ENCODE data around the gene WDR20. TPM values are rescaled to one million over a fixed set of nuclear protein-coding genes. Genes with fewer than 3 reads are reported as not detected.

WDR20 gene
- total and polyA plus RNA-seq, 2 experiments from 2014 or later: 15.3 to 24.0 TPM

DNA sequence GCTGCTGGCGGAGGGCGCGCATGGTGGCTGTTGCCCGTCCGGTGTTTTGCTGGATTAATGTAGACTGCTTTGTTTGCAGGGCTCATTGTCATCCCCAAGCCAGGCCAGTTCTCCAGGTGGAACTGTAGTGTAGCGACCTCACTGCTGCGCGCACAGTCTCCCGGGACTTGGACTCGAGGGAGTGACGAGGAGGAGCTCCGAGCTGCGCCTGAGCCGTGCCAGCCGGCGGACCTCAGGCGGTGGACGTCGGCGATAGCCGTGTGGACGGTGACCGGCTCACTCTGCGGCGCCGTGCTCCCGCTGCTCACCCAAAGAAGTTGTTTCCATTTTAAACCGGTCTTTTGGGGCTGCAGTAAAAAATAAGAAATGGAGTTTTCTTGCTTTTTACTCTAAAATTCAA, 83.1 kb downstream of the WDR20 start:
- TF ChIP-seq EZH2phosphoT487 (IDR thresholded peaks at IDR 0.05; ENCODE audit: low read depth, severe bottlenecking, unreplicated experiment): no peak
- no peak for TF ChIP-seq EZH2 (IDR thresholded peaks at IDR 0.05; ENCODE audit: borderline replicate concordance)
- TF ChIP-seq, protein P1, sequence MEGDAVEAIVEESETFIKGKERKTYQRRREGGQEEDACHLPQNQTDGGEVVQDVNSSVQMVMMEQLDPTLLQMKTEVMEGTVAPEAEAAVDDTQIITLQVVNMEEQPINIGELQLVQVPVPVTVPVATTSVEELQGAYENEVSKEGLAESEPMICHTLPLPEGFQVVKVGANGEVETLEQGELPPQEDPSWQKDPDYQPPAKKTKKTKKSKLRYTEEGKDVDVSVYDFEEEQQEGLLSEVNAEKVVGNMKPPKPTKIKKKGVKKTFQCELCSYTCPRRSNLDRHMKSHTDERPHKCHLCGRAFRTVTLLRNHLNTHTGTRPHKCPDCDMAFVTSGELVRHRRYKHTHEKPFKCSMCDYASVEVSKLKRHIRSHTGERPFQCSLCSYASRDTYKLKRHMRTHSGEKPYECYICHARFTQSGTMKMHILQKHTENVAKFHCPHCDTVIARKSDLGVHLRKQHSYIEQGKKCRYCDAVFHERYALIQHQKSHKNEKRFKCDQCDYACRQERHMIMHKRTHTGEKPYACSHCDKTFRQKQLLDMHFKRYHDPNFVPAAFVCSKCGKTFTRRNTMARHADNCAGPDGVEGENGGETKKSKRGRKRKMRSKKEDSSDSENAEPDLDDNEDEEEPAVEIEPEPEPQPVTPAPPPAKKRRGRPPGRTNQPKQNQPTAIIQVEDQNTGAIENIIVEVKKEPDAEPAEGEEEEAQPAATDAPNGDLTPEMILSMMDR (IDR thresholded peaks at IDR 0.05; ENCODE audit: poor library complexity): no peak
- no peaks in the 10 kb centered on the region for H3K9me2 ChIP-seq (replicated peaks; ENCODE audit: insufficient read depth)
- H2AFZ ChIP-seq: no peak overlapping the region
- no peak overlapping the region for H3K4me3 ChIP-seq
- H3K4me2 ChIP-seq: no peak overlapping the region
- no peak overlapping the region for H3K27ac ChIP-seq
- peaks cover 2% of the 10 kb centered on the region for H3K79me2 ChIP-seq
- H4K20me1 ChIP-seq (ENCODE audit: insufficient read depth, poor library complexity, severe bottlenecking): peaks cover 4% of the 10 kb centered on the region
- no peaks in the 10 kb centered on the region for H3K36me3 ChIP-seq (replicated peaks; ENCODE audit: insufficient read depth, low read depth)
- no peak for DNase-seq (ENCODE audit: low spot score)
- WGBS (ENCODE audit: low lambda C conversion rate, missing lambda C conversion rate): 98% methylated on average over 27 of the region's 28 CpGs
- H3K4me1 ChIP-seq (ENCODE audit: insufficient read depth): no peaks in the 10 kb centered on the region
- H3K9me3 ChIP-seq (ENCODE audit: low read depth): no peaks in the 10 kb centered on the region
- no peaks in the 10 kb centered on the region for H3K27me3 ChIP-seq

DNA sequence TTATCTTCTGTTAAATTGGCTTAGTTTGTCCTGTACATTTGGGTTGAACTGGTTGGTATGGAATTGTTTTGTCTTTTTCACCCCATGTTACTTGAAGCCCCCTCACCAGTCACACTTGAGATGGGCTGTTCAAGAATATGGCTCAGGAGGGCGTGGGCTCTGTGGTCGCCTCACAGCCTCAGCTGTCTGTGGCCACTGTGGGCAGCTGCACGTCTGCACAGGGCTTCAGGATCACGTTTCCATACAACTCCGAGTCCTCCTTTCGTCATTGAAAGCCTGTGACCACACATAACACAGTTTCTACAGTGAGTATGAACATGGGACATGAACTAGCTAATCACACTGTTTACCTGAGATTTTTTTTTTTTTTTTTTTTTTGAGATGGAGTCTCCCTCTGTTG, 84.0 kb downstream of the WDR20 start:
- H3K27ac ChIP-seq: no peak overlapping the region
- H3K9me2 ChIP-seq (replicated peaks; ENCODE audit: insufficient read depth): no peaks in the 10 kb centered on the region
- no peak for DNase-seq (ENCODE audit: low spot score)
- H3K36me3 ChIP-seq (replicated peaks; ENCODE audit: insufficient read depth, low read depth): no peaks in the 10 kb centered on the region
- TF ChIP-seq EZH2phosphoT487 (IDR thresholded peaks at IDR 0.05; ENCODE audit: low read depth, severe bottlenecking, unreplicated experiment) (no peak), EZH2 (IDR thresholded peaks at IDR 0.05; ENCODE audit: borderline replicate concordance) (no peak)
- TF ChIP-seq, protein P1 (IDR thresholded peaks at IDR 0.05; ENCODE audit: poor library complexity): no peak
- H3K27me3 ChIP-seq: no peaks in the 10 kb centered on the region
- peaks cover 4% of the 10 kb centered on the region for H4K20me1 ChIP-seq (ENCODE audit: insufficient read depth, poor library complexity, severe bottlenecking)
- no peak overlapping the region for H2AFZ ChIP-seq
- no peaks in the 10 kb centered on the region for H3K79me2 ChIP-seq
- H3K9me3 ChIP-seq (ENCODE audit: low read depth): no peaks in the 10 kb centered on the region
- H3K4me2 ChIP-seq: no peak overlapping the region
- WGBS (ENCODE audit: low lambda C conversion rate, missing lambda C conversion rate): 97% methylated on average over 6 of the region's 6 CpGs
- no peaks in the 10 kb centered on the region for H3K4me1 ChIP-seq (ENCODE audit: insufficient read depth)
- no peak overlapping the region for H3K4me3 ChIP-seq

DNA sequence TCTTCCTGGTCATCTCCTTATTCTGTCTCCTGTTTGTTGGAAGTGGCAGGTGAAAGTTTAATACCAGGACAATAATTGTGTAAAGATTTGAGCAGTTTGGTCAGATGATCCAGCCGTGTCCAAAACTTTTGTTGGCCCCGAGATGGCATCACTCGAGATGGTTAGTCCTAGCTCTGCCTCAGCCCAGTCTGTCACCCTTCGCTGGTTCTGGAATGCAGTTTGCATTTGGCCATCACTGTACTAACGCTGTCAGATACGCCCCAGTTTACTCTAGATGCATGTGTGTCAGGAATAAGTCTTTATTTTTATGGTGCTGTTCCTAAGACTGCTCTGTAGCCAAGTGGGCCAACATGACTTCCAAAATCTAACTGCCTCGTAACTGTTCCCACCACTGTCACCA, 85.7 kb downstream of the WDR20 start:
- WGBS (ENCODE audit: low lambda C conversion rate, missing lambda C conversion rate): 97% methylated on average over 7 of the region's 7 CpGs

More for the DNA sequence above, 85.7 kb downstream of the WDR20 start:
- no peaks in the 10 kb centered on the region for H3K4me1 ChIP-seq (ENCODE audit: insufficient read depth)
- no peaks in the 10 kb centered on the region for H3K79me2 ChIP-seq
- no peak overlapping the region for H3K27ac ChIP-seq
- H3K36me3 ChIP-seq (replicated peaks; ENCODE audit: insufficient read depth, low read depth): no peaks in the 10 kb centered on the region
- no peaks in the 10 kb centered on the region for H3K9me3 ChIP-seq (ENCODE audit: low read depth)
- DNase-seq (ENCODE audit: low spot score): no peak
- no peak overlapping the region for H2AFZ ChIP-seq
- peaks cover 4% of the 10 kb centered on the region for H4K20me1 ChIP-seq (ENCODE audit: insufficient read depth, poor library complexity, severe bottlenecking)
- no peaks in the 10 kb centered on the region for H3K9me2 ChIP-seq (replicated peaks; ENCODE audit: insufficient read depth)
- H3K4me2 ChIP-seq: no peak overlapping the region
- no peaks in the 10 kb centered on the region for H3K27me3 ChIP-seq
- H3K4me3 ChIP-seq: no peak overlapping the region
- TF ChIP-seq, protein P1 (IDR thresholded peaks at IDR 0.05; ENCODE audit: poor library complexity): no peak
- TF ChIP-seq EZH2 (IDR thresholded peaks at IDR 0.05; ENCODE audit: borderline replicate concordance): no peak
- TF ChIP-seq EZH2phosphoT487 (IDR thresholded peaks at IDR 0.05; ENCODE audit: low read depth, severe bottlenecking, unreplicated experiment): no peak

All from hepatocyte (in vitro differentiated cells).